Measurements from ENCODE around the gene ZFPL1. TPM values are rescaled to one million over a fixed set of nuclear protein-coding genes. Genes with fewer than 3 reads are reported as not detected.

The ZFPL1 gene
- total and polyA plus RNA-seq, 9 of the 15 experiments (the other 6 are each of a cell fraction or from before 2014, with no cell fraction given), result 3.7 to 37.5 (median 22.7) TPM

DNA sequence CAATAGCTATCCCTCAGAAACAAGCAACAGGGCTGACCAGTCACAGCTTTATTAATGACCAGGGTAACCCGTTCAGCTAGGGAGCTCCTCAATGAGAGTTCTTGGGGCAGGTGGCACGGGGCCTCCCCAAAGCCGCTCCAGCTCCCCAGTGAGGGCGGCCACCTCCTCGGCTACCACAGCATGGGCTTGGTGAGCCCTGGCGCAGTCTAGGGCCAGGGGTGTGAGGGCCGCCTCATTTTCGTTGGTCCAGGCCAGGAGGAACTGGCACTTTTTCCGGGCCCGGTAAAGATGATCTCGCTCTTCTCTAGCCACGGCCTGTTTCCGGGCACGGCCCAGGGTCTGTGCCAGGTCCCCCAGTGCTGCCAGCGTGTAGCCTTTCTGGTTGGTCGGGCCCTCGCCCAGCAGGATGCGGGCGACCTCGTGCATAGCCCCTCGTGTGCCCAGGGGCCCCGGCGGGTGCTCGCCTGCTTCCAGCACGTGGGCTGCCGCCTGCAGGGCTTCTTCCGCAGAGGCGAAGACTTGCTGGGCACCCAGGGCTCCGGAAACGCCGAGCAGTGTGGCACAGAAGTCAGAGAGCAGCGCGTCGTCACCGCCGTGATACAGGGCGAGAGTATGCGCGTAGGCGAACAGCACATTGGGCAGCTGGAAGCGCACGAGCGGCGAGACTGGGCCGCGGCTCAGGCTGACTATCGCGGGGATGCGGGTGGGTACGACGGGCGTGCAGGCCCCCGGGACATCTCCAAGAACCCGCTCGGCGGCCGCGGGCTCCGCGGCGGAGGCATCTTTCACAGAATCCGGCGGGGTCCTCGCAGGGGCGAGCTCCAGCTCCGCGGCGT is 32.6 kb downstream of the ZFPL1 start (continued):
- TF ChIP-seq, protein P1, sequence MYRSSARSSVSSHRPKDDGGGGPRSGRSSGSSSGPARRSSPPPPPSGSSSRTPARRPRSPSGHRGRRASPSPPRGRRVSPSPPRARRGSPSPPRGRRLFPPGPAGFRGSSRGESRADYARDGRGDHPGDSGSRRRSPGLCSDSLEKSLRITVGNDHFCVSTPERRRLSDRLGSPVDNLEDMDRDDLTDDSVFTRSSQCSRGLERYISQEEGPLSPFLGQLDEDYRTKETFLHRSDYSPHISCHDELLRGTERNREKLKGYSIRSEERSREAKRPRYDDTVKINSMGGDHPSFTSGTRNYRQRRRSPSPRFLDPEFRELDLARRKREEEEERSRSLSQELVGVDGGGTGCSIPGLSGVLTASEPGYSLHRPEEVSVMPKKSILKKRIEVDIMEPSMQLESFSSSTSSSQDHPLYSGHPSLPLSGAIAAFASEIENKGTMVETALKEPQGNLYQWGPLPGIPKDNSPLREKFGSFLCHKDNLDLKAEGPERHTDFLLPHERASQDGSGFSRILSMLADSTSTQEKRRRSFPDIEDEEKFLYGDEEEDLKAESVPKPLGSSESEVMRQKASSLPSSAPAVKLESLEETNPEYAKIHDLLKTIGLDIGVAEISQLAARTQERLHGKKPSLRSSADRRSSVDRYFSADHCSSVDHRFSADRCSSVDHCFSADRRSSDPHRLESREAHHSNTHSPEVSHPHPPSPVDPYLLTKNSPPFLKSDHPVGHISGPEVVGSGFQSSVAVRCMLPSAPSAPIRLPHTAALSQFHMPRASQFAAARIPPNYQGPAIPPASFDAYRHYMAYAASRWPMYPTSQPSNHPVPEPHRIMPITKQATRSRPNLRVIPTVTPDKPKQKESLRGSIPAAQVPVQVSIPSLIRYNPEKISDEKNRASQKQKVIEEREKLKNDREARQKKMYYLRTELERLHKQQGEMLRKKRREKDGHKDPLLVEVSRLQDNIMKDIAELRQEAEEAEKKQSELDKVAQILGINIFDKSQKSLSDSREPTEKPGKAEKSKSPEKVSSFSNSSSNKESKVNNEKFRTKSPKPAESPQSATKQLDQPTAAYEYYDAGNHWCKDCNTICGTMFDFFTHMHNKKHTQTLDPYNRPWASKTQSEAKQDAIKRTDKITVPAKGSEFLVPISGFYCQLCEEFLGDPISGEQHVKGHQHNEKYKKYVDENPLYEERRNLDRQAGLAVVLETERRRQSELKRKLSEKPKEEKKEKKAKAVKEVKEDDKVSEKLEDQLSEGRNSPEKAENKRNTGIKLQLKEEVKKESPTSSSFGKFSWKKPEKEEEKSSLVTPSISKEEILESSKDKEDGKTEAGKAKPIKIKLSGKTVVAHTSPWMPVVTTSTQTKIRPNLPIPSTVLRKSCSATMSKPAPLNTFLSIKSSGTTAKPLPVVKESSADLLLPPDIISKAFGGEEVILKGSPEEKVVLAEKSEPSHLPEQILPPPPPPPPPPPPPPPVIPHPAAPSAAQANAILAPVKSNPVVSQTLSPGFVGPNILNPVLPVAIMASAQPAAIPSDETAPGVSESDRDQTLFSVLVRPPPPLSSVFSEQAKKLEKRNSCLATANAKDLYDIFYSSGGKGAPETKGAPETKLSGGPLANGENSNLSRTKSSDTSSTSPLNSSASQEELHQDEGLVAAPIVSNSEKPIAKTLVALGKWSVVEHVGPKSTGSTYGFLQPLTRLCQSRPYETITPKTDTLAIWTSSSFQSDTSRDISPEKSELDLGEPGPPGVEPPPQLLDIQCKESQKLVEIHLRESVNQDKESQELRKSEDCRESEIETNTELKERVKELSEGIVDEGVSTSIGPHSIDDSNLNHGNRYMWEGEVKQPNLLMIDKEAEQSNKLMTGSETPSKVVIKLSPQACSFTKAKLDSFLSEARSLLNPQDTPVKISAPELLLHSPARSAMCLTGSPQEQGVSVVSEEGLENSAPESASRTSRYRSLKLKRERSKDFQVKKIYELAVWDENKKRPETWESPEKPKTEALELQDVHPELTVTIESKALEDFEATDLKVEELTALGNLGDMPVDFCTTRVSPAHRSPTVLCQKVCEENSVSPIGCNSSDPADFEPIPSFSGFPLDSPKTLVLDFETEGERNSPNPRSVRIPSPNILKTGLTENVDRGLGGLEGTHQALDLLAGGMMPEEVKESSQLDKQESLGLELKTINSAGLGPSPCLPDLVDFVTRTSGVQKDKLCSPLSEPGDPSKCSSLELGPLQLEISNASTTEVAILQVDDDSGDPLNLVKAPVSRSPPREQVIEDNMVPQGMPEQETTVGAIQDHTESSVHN (IDR thresholded peaks at IDR 0.05; ENCODE audit: borderline replicate concordance in 1 of 2, low read depth in 1 of 2), result no peak
- no peak for TF ChIP-seq ZBTB7A (IDR thresholded peaks at IDR 0.05; ENCODE audit: borderline replicate concordance, control insufficient read depth, low read depth, low read length)
- TF ChIP-seq, protein P2, sequence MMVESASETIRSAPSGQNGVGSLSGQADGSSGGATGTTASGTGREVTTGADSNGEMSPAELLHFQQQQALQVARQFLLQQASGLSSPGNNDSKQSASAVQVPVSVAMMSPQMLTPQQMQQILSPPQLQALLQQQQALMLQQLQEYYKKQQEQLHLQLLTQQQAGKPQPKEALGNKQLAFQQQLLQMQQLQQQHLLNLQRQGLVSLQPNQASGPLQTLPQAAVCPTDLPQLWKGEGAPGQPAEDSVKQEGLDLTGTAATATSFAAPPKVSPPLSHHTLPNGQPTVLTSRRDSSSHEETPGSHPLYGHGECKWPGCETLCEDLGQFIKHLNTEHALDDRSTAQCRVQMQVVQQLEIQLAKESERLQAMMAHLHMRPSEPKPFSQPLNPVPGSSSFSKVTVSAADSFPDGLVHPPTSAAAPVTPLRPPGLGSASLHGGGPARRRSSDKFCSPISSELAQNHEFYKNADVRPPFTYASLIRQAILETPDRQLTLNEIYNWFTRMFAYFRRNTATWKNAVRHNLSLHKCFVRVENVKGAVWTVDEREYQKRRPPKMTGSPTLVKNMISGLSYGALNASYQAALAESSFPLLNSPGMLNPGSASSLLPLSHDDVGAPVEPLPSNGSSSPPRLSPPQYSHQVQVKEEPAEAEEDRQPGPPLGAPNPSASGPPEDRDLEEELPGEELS (CRISPR knock-in tag; IDR thresholded peaks at IDR 0.05; ENCODE audit: borderline replicate concordance), result peak; percentile 95
- TF ChIP-seq, protein P3, sequence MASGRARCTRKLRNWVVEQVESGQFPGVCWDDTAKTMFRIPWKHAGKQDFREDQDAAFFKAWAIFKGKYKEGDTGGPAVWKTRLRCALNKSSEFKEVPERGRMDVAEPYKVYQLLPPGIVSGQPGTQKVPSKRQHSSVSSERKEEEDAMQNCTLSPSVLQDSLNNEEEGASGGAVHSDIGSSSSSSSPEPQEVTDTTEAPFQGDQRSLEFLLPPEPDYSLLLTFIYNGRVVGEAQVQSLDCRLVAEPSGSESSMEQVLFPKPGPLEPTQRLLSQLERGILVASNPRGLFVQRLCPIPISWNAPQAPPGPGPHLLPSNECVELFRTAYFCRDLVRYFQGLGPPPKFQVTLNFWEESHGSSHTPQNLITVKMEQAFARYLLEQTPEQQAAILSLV (tag; IDR thresholded peaks at IDR 0.05), result no peak
- no peak for TF ChIP-seq ATF1 (CRISPR knock-in tag; IDR thresholded peaks at IDR 0.05)
- no peak for TF ChIP-seq ATF1 (tag; IDR thresholded peaks at IDR 0.05)
- TF ChIP-seq ZNF347 (CRISPR knock-in tag; IDR thresholded peaks at IDR 0.05; ENCODE audit: low read depth), result no peak
- no peak for TF ChIP-seq RHOXF2B (CRISPR knock-in tag; conservative IDR thresholded peaks at IDR 0.05)
- TF ChIP-seq, protein P4, sequence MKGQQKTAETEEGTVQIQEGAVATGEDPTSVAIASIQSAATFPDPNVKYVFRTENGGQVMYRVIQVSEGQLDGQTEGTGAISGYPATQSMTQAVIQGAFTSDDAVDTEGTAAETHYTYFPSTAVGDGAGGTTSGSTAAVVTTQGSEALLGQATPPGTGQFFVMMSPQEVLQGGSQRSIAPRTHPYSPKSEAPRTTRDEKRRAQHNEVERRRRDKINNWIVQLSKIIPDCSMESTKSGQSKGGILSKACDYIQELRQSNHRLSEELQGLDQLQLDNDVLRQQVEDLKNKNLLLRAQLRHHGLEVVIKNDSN (CRISPR knock-in tag; IDR thresholded peaks at IDR 0.05), result peak; percentile 56
- TF ChIP-seq FOXM1 (IDR thresholded peaks at IDR 0.05; ENCODE audit: low read depth), result no peak
- no peak for TF ChIP-seq FOXM1 (CRISPR knock-in tag; IDR thresholded peaks at IDR 0.05; ENCODE audit: low read depth)
- peak; percentile 69; the same call in 1 of the 2 replicates for TF ChIP-seq L3MBTL2 (IDR thresholded peaks at IDR 0.05)
- TF ChIP-seq ZNF175 (CRISPR knock-in tag; IDR thresholded peaks at IDR 0.05; ENCODE audit: low read depth), result no peak
- no peak for TF ChIP-seq ZNF133 (CRISPR knock-in tag; IDR thresholded peaks at IDR 0.05)
- TF ChIP-seq NCOA1 (IDR thresholded peaks at IDR 0.05; ENCODE audit: low read depth), result no peak

All from K562 (cell line).